OCI-LY1 (cell line): ENCODE data around the gene PTPRG.

ENCODE experiments used
- H2AFZ ChIP-seq: fragments of 200-600 bp; sonication (generic), shearing (Covaris generic); 2 replicates; pipeline ENCODE4 v1.6.0; 2014; ENCODE audit warnings: antibody characterized with exemption, mild to moderate bottlenecking, low read length
- H3F3A ChIP-seq: fragments of 200-600 bp; sonication (generic), shearing (Covaris generic); 2 replicates; pipeline ENCODE4 v1.6.0; 2014; ENCODE audit warnings: mild to moderate bottlenecking, antibody characterized with exemption, low read length, moderate library complexity; ENCODE audit not compliant: insufficient read depth
- H3K27ac ChIP-seq: fragments of 200-600 bp; sonication (generic); 2 replicates; pipeline ENCODE4 v1.5.1; 2014; ENCODE audit warnings: low read length, mixed run types, mild to moderate bottlenecking, low read depth; ENCODE audit not compliant: poor library complexity, severe bottlenecking
- H3K27me3 ChIP-seq: fragments of 200-600 bp; sonication (generic); 2 replicates; pipeline ENCODE4 v1.6.0; 2014; ENCODE audit warnings: antibody characterized with exemption, mild to moderate bottlenecking, low read length, moderate library complexity; ENCODE audit not compliant: insufficient read depth
- H3K36me3 ChIP-seq: fragments of 200-600 bp; sonication (generic); 2 replicates; pipeline ENCODE4 v1.6.1; 2014; ENCODE audit warnings: mild to moderate bottlenecking, antibody characterized with exemption, low read length, moderate library complexity, mixed read lengths; ENCODE audit not compliant: insufficient read depth
- H3K4me1 ChIP-seq: fragments of 200-600 bp; sonication (generic); 2 replicates; pipeline ENCODE4 v1.5.1; 2014; ENCODE audit warnings: mild to moderate bottlenecking, low read length, moderate library complexity; ENCODE audit not compliant: insufficient read depth, severe bottlenecking
- H3K4me2 ChIP-seq: fragments of 200-600 bp; sonication (generic), shearing (Covaris generic); 2 replicates; pipeline ENCODE4 v1.6.1; 2014; ENCODE audit warnings: low read length
- H3K4me3 ChIP-seq: fragments of 200-600 bp; sonication (generic); 2 replicates; pipeline ENCODE4 v1.5.1; 2014; ENCODE audit warnings: low read length, low read depth, mild to moderate bottlenecking, mixed read lengths; ENCODE audit not compliant: poor library complexity, severe bottlenecking
- H3K79me2 ChIP-seq: fragments of 200-600 bp; shearing (Covaris generic); 2 replicates; pipeline ENCODE4 v1.6.1; 2016; ENCODE audit warnings: mixed run types, low read length, mixed read lengths; ENCODE audit not compliant: insufficient read depth
- H3K9ac ChIP-seq: fragments of 200-600 bp; sonication (generic), shearing (Covaris generic); 2 replicates; pipeline ENCODE4 v1.6.1; 2014; ENCODE audit warnings: mild to moderate bottlenecking, low read length, mixed read lengths
- H3K9me2 ChIP-seq: fragments of 200-600 bp; sonication (generic), shearing (Covaris generic); 2 replicates; pipeline ENCODE4 v1.6.1; 2014; ENCODE audit warnings: low read depth, mild to moderate bottlenecking, low read length, mixed read lengths
- H3K9me3 ChIP-seq: fragments of 200-600 bp; shearing (Covaris generic); 2 replicates; pipeline ENCODE4 v1.6.1; 2014; ENCODE audit warnings: low read length, mixed read lengths
- H4K20me1 ChIP-seq: fragments of 200-600 bp; sonication (generic), shearing (Covaris generic); 2 replicates; pipeline ENCODE4 v1.6.0; 2016; ENCODE audit warnings: mild to moderate bottlenecking, low read length; ENCODE audit not compliant: insufficient read depth
- EZH2 ChIP-seq: fragments of 200-600 bp; sonication (generic), shearing (Covaris generic); IDR thresholded peaks from 2 replicates; pipeline ENCODE4 v1.8.0; 2017; ENCODE audit warnings: borderline replicate concordance, mixed run types, mild to moderate bottlenecking, antibody characterized with exemption, low read length, moderate library complexity, mixed read lengths
- TF ChIP-seq, protein P1 (sequence below): fragments of 200-600 bp; sonication (generic), shearing (Covaris generic); IDR thresholded peaks from 2 replicates; pipeline ENCODE4 v1.5.1; 2017; ENCODE audit warnings: mild to moderate bottlenecking, antibody characterized with exemption, low read length, moderate library complexity, mixed read lengths

The PTPRG gene

DNA sequence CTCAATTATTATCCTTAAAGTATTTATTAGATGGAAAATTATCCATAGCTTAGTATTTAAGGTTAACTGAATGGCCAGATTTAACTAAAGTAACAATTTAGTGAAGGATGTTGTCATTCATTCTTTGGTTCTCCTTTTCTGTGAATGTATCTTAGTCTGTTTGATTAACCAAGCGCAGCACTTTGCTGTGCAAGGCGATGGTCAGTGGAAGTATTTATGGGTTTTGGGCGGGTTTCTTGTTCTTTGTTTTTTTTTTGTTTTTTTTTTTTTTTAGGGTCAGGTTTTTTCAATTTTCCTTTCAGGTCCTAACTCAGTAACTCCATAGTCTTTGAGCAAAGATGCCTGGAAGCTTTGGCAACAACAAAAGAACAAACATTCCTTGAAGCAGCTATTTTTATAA is 328.8 kb downstream of the PTPRG start:
- Histone ChIP-seq H3K4me2 (no peak overlapping the region), H2AFZ (no peak overlapping the region), H4K20me1 (no peaks in the 10 kb centered on the region), H3K4me3 (no peak overlapping the region), H3K9me3 (no peaks in the 10 kb centered on the region), H3K4me1 (peaks cover 5% of the 10 kb centered on the region), H3K27me3 (no peaks in the 10 kb centered on the region), H3K36me3 (no peaks in the 10 kb centered on the region), H3K9me2 (no peaks in the 10 kb centered on the region), H3F3A (no peaks in the 10 kb centered on the region), H3K9ac (no peak overlapping the region), H3K79me2 (no peaks in the 10 kb centered on the region), H3K27ac (no peak overlapping the region)
- no peak for TF ChIP-seq EZH2
- TF ChIP-seq, protein P1, sequence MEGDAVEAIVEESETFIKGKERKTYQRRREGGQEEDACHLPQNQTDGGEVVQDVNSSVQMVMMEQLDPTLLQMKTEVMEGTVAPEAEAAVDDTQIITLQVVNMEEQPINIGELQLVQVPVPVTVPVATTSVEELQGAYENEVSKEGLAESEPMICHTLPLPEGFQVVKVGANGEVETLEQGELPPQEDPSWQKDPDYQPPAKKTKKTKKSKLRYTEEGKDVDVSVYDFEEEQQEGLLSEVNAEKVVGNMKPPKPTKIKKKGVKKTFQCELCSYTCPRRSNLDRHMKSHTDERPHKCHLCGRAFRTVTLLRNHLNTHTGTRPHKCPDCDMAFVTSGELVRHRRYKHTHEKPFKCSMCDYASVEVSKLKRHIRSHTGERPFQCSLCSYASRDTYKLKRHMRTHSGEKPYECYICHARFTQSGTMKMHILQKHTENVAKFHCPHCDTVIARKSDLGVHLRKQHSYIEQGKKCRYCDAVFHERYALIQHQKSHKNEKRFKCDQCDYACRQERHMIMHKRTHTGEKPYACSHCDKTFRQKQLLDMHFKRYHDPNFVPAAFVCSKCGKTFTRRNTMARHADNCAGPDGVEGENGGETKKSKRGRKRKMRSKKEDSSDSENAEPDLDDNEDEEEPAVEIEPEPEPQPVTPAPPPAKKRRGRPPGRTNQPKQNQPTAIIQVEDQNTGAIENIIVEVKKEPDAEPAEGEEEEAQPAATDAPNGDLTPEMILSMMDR, result no peak

DNA sequence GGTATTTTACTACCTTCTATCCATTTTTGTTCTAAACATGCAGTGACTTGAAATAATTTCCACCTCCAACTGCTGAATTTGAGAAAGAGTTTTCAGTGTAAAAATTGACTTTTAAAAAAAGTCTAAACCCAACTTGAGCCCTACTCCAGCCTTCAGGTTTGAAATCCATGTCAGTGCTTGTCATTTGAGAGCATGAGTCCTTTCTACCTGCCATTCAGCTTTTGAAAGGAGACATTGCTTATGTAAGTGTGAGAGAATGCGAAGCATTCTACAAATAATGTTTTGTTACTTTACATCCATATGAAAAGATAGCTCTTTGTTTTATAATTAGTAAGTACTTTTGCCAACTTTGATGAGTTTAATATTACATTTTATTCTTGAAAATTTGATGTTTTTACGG is 329.2 kb downstream of the PTPRG start:
- Histone ChIP-seq H3K9me3 (no peaks in the 10 kb centered on the region), H2AFZ (no peak overlapping the region), H3K4me2 (no peak overlapping the region), H3K27ac (no peak overlapping the region), H4K20me1 (no peaks in the 10 kb centered on the region), H3K4me1 (peaks cover 9% of the 10 kb centered on the region), H3K9me2 (no peaks in the 10 kb centered on the region), H3K4me3 (no peak overlapping the region), H3K36me3 (no peaks in the 10 kb centered on the region), H3F3A (no peaks in the 10 kb centered on the region), H3K27me3 (no peaks in the 10 kb centered on the region), H3K79me2 (no peaks in the 10 kb centered on the region), H3K9ac (no peak overlapping the region)
- TF ChIP-seq, protein P1, result no peak
- TF ChIP-seq EZH2, result no peak

DNA sequence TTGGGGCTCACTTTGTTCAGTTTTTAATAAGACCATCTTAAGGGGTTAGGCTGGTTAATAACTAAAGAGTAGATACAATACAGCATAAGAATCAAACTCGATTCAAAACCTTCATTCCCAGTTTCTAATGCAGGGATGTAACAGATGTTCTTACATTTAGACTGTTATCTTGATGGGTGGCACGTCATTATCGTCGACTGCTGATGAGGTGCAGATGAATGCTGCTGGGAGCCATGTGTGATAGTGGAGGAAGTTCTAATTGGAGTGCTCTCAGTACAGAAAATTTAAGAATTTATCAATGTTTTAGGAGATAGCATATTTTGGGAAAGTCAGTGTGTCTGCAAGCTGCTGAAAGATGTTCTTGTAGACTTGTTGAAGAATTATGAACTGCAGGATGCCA is 331.5 kb downstream of the PTPRG start:
- Histone ChIP-seq H3K9ac (no peak overlapping the region), H3K27ac (no peak overlapping the region), H3K9me3 (no peaks in the 10 kb centered on the region), H3F3A (no peaks in the 10 kb centered on the region), H3K4me3 (no peak overlapping the region), H3K27me3 (no peaks in the 10 kb centered on the region), H4K20me1 (no peaks in the 10 kb centered on the region), H2AFZ (no peak overlapping the region), H3K79me2 (no peaks in the 10 kb centered on the region), H3K9me2 (no peaks in the 10 kb centered on the region), H3K4me1 (peaks cover 10% of the 10 kb centered on the region), H3K4me2 (no peak overlapping the region), H3K36me3 (no peaks in the 10 kb centered on the region)
- TF ChIP-seq, protein P1, result no peak
- TF ChIP-seq EZH2, result no peak
